ENCODE results near the gene CAPRIN1. TPM values are rescaled to one million over a fixed set of nuclear protein-coding genes. Genes with fewer than 3 reads are reported as not detected.
"Not testable (repeated sequence)": the region's sequence is repeated elsewhere in the genome, so short reads cannot be mapped to it uniquely, and the experiment has no call there.

The CAPRIN1 gene
- polyA plus RNA-seq, 10 donors = 126 to 178 (median 157) TPM

- DNase-seq = no peak
These were observed 33.1 kb downstream of the CAPRIN1 start for GRCh38 chr11:34084637-34085036.

GRCh38 chr11:34086554-34087283 lies 35.2 kb downstream of the CAPRIN1 start:
- no peak for DNase-seq

GRCh38 chr11:34091825-34092224 lies 40.3 kb downstream of the CAPRIN1 start:
- no peak for DNase-seq

GRCh38 chr11:34094900-34095299 lies 43.4 kb downstream of the CAPRIN1 start:
- DNase-seq = not testable (repeated sequence)

- no peak for DNase-seq
These were observed 47.3 kb downstream of the CAPRIN1 start for GRCh38 chr11:34098813-34099212.

- DNase-seq = no peak
These were observed 53.1 kb downstream of the CAPRIN1 start for GRCh38 chr11:34104680-34105078.

- DNase-seq = peak; percentile 98 to 99 (median 99)
These were observed 53.8 kb downstream of the CAPRIN1 start, which contains the start of gene NAT10 for GRCh38 chr11:34105079-34105956. TSS of gene NAT10 (plus strand) at chr11:34105629. CDS start at chr11:34108226, 2,597 bp downstream.

- DNase-seq = no peak
These were observed 54.5 kb downstream of the CAPRIN1 start for GRCh38 chr11:34105957-34106504.

- DNase-seq = no peak
These were observed 60.3 kb downstream of the CAPRIN1 start for GRCh38 chr11:34111722-34112270.

- no peak for DNase-seq
These were observed 62.5 kb downstream of the CAPRIN1 start for GRCh38 chr11:34114014-34114413.

- no peak for DNase-seq
These were observed 62.9 kb downstream of the CAPRIN1 start for GRCh38 chr11:34114471-34114870.

GRCh38 chr11:34120651-34121050 lies 69.1 kb downstream of the CAPRIN1 start:
- DNase-seq = no peak

- no peak for DNase-seq
These were observed 73.5 kb downstream of the CAPRIN1 start for GRCh38 chr11:34124885-34125668.

GRCh38 chr11:34126959-34127848 lies 75.7 kb downstream of the CAPRIN1 start:
- no peak for DNase-seq

- no peak for DNase-seq
These were observed 77.3 kb downstream of the CAPRIN1 start for GRCh38 chr11:34128824-34129223.

- no peak for DNase-seq
These were observed 80.9 kb downstream of the CAPRIN1 start for GRCh38 chr11:34132261-34132965.

- no peak for DNase-seq
These were observed 83.2 kb downstream of the CAPRIN1 start for GRCh38 chr11:34134765-34135164.

- no peak for DNase-seq
These were observed 83.9 kb downstream of the CAPRIN1 start for GRCh38 chr11:34135439-34135838.

- no peak for DNase-seq
These were observed 84.9 kb downstream of the CAPRIN1 start for GRCh38 chr11:34136420-34136819.

- DNase-seq = no peak
These were observed 87.8 kb downstream of the CAPRIN1 start for GRCh38 chr11:34139346-34139745.
